ENCODE measurements around the gene NDP. TPM values are rescaled to one million over a fixed set of nuclear protein-coding genes. Genes with fewer than 3 reads are reported as not detected.

Gene NDP
- total RNA-seq (not detected), polyA plus RNA-seq (not detected), total RNA-seq (not detected)

DNA sequence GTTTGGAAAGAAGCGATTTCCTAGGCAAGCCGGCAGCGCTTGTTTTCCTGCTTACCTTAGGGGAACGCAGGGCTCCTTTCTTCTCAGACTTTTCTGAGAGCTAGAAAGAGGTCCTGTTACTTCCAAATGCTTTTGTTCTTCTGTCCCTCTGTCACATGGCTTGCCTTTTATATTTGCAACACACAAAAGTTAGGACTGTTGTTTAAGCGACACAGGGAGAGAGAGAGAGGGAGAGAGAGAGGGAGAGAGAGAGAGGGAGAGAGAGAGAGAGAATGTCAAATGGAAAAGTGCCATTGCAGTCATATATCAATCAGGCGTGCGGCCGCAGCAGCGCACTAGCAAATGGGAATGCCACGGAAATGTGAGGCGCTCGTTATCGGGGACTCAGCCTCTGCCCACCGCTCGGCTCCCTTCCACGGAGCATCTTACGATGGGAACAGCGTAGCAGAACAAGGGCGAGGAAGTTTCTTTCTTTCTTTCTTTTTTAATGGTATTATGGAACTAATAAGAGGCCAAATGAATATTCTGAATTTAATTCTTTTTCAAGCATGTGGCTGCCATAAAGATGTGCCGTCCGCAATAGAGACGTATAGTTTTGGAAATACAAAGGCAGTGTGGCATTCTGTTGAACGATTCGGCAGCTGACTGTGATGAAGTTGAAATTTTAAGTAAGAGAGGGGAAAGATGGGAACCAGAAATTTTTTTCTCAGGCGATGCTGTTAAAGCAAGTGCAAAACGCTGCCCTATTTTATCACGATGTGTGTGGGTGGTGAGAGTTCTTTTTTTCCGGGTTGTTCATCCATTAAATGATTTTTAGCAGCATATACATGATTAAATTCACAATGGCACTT lies at the start of gene NDP:
Gene NDP (minus strand): TSS at position 142 of the 851 bp plus-strand sequence. CDS start 14,745 bp downstream, outside the sequence.
- no peaks in the 10 kb centered on the region for H3K36me3 ChIP-seq (ENCODE audit: control insufficient read depth in 2 of 3, insufficient read depth in 3 of 3, low read length in 3 of 3)
- POLR2A ChIA-PET = interaction anchor here (0.6 kb wide), 1 partner anchor 402 kb away, joined by 3 read pairs; no protein-coding TSS in a partner anchor
- Mint-ChIP-seq H3K27ac (no peak within 1 kb of the TSS), H3K36me3 (peaks cover 0 to 4% (median 0%) of the 10 kb centered on the region in 5 donors), H3K4me1 (peaks cover 0 to 11% (median 9%) of the 10 kb centered on the region in 7 donors), H3K27me3 (peaks cover 10 to 31% (median 20%) of the 10 kb centered on the region in 5 donors), H3K9me3 (peaks cover 0 to 1% (median 0%) of the 10 kb centered on the region in 11 donors), H3K4me3 (peak within 1 kb of the TSS; percentile 58 to 83 (median 76))
- no peaks in the 10 kb centered on the region for H3K27me3 ChIP-seq (ENCODE audit: control insufficient read depth in 2 of 2, insufficient read depth in 2 of 2, low read length in 2 of 2)
- intact Hi-C loops (cut with micrococcal nuclease) = no loop called here
- H3K4me3 ChIP-seq (ENCODE audit: low read length) = peak within 1 kb of the TSS; percentile 17
- ATAC-seq = no peak
- H3K4me1 ChIP-seq (ENCODE audit: control insufficient read depth in 2 of 2, insufficient read depth in 2 of 2, low read length in 2 of 2) = no peaks in the 10 kb centered on the region
- CTCF ChIA-PET = no interaction called here
- no peak for DNase-seq
- no peak within 1 kb of the TSS for H3K27ac ChIP-seq (ENCODE audit: low read depth, low read length)
- H3K9me3 ChIP-seq (ENCODE audit: control insufficient read depth in 2 of 3, low read length in 3 of 3) = no peaks in the 10 kb centered on the region

DNA sequence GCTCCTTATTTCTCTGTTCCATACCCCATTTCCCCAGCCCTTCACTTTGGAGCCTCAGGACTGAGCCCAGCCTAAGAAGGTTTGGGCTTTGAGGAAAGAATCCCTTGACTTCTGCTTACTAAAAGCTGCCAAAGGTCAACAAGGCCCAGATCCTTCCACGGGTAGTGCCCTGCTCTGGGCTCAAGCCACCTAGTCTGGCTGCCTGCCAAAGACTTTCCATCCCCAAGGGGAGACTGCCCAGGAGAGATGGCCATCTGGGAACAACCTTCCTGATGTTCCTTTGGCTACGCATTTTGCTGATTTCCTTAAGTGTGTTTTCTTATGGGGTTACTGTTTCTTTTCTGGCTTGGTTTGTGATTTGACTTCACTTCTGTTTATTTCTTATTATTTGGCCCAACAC lies 49.8 kb upstream of the NDP start:
- H3K27me3 Mint-ChIP-seq = no peaks in the 10 kb centered on the region
- H3K9me3 Mint-ChIP-seq = peaks cover 0 to 3% (median 0%) of the 10 kb centered on the region in 11 donors
- POLR2A ChIA-PET = no interaction called here
- H3K4me1 Mint-ChIP-seq = peaks cover 0 to 4% (median 0%) of the 10 kb centered on the region in 7 donors
- no peak overlapping the region for H3K4me3 Mint-ChIP-seq
- ATAC-seq = no peak
- no peaks in the 10 kb centered on the region for H3K27me3 ChIP-seq (ENCODE audit: control insufficient read depth in 2 of 2, insufficient read depth in 2 of 2, low read length in 2 of 2)
- H3K36me3 ChIP-seq (ENCODE audit: control insufficient read depth in 2 of 3, insufficient read depth in 3 of 3, low read length in 3 of 3) = no peaks in the 10 kb centered on the region
- CTCF ChIA-PET = no interaction called here
- H3K27ac ChIP-seq (ENCODE audit: low read depth, low read length) = no peak overlapping the region
- H3K27ac Mint-ChIP-seq = no peak overlapping the region
- intact Hi-C loops (cut with micrococcal nuclease) = no loop called here
- H3K4me3 ChIP-seq (ENCODE audit: low read length) = no peak overlapping the region
- H3K9me3 ChIP-seq (ENCODE audit: control insufficient read depth in 2 of 3, low read length in 3 of 3) = no peaks in the 10 kb centered on the region
- no peaks in the 10 kb centered on the region for H3K4me1 ChIP-seq (ENCODE audit: control insufficient read depth in 2 of 2, insufficient read depth in 2 of 2, low read length in 2 of 2)
- H3K36me3 Mint-ChIP-seq = no peaks in the 10 kb centered on the region
- no peak for DNase-seq

GRCh38 chrX:44020693-44021092 lies 47.5 kb upstream of the NDP start:
- Mint-ChIP-seq H3K27ac (no peak overlapping the region), H3K9me3 (no peaks in the 10 kb centered on the region), H3K4me1 (peaks cover 0 to 4% (median 0%) of the 10 kb centered on the region in 7 donors), H3K36me3 (no peaks in the 10 kb centered on the region), H3K27me3 (no peaks in the 10 kb centered on the region), H3K4me3 (no peak overlapping the region)
- Histone ChIP-seq H3K4me3 (ENCODE audit: low read length) (no peak overlapping the region), H3K9me3 (ENCODE audit: control insufficient read depth in 2 of 3, low read length in 3 of 3) (no peaks in the 10 kb centered on the region), H3K4me1 (ENCODE audit: control insufficient read depth in 2 of 2, insufficient read depth in 2 of 2, low read length in 2 of 2) (no peaks in the 10 kb centered on the region), H3K36me3 (ENCODE audit: control insufficient read depth in 2 of 3, insufficient read depth in 3 of 3, low read length in 3 of 3) (no peaks in the 10 kb centered on the region), H3K27me3 (ENCODE audit: control insufficient read depth in 2 of 2, insufficient read depth in 2 of 2, low read length in 2 of 2) (no peaks in the 10 kb centered on the region), H3K27ac (ENCODE audit: low read depth, low read length) (no peak overlapping the region)
- POLR2A ChIA-PET = no interaction called here
- intact Hi-C loops (cut with micrococcal nuclease) = no loop called here
- CTCF ChIA-PET = no interaction called here
- ATAC-seq (no peak), DNase-seq (no peak)

DNA sequence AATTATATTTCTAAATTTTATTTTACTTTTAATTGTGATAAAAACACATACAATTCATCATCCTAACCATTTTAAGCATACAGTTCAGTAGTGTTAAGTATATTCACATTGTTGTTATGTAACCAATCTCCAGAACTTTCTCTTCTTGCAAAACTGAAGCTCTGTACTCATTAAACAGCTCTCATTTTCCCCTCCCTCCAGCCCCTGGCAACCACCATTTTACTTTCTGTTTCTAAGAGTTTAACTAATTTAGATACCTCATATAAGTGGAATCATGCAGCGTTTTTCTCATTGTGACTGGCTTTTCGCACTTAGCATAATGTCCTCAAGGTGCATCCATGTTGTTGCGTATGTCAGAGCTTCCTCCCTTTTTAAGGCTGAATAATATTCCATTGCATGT lies 46.7 kb upstream of the NDP start:
- intact Hi-C loops (cut with micrococcal nuclease) = no loop called here
- Mint-ChIP-seq H3K4me1 (peaks cover 0 to 4% (median 0%) of the 10 kb centered on the region in 7 donors), H3K27ac (no peak overlapping the region), H3K9me3 (no peaks in the 10 kb centered on the region), H3K4me3 (no peak overlapping the region), H3K27me3 (no peaks in the 10 kb centered on the region), H3K36me3 (no peaks in the 10 kb centered on the region)
- ATAC-seq (no peak), DNase-seq (no peak)
- Histone ChIP-seq H3K27ac (ENCODE audit: low read depth, low read length) (no peak overlapping the region), H3K4me1 (ENCODE audit: control insufficient read depth in 2 of 2, insufficient read depth in 2 of 2, low read length in 2 of 2) (no peaks in the 10 kb centered on the region), H3K27me3 (ENCODE audit: control insufficient read depth in 2 of 2, insufficient read depth in 2 of 2, low read length in 2 of 2) (no peaks in the 10 kb centered on the region), H3K9me3 (ENCODE audit: control insufficient read depth in 2 of 3, low read length in 3 of 3) (no peaks in the 10 kb centered on the region), H3K4me3 (ENCODE audit: low read length) (no peak overlapping the region), H3K36me3 (ENCODE audit: control insufficient read depth in 2 of 3, insufficient read depth in 3 of 3, low read length in 3 of 3) (no peaks in the 10 kb centered on the region)
- POLR2A ChIA-PET = no interaction called here
- CTCF ChIA-PET = no interaction called here

DNA sequence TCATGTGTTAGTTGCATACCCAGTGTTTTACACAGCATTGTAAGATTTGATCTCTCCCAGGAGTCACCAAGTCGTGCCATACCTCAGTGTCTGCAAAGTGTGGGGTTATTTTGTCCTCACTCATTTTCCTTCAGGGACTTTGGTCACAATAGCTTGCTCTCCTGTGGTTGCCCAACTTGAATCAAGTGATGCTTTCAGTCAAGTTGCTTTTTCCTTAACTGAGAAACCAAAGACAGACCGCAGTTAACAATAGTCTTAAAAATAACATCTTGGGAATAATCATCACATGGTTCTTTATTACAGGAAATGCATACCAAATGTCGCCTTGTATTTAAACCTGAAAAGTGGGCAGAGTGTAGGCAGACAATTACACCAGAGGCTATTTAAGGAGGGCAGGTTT lies 44.5 kb upstream of the NDP start:
- CTCF ChIA-PET = no interaction called here
- intact Hi-C loops (cut with micrococcal nuclease) = no loop called here
- peaks cover 0 to 7% (median 3%) of the 10 kb centered on the region in 7 donors for H3K4me1 Mint-ChIP-seq

GRCh38 chrX:44016906-44017305 lies 43.7 kb upstream of the NDP start:
- ChIA-PET CTCF (no interaction called here), POLR2A (no interaction called here)
- H3K4me3 Mint-ChIP-seq = no peak overlapping the region
- Histone ChIP-seq H3K4me3 (ENCODE audit: low read length) (no peak overlapping the region), H3K4me1 (ENCODE audit: control insufficient read depth in 2 of 2, insufficient read depth in 2 of 2, low read length in 2 of 2) (peaks cover 0 to 4% of the 10 kb centered on the region in 2 donors), H3K27me3 (ENCODE audit: control insufficient read depth in 2 of 2, insufficient read depth in 2 of 2, low read length in 2 of 2) (no peaks in the 10 kb centered on the region), H3K27ac (ENCODE audit: low read depth, low read length) (no peak overlapping the region), H3K36me3 (ENCODE audit: control insufficient read depth in 2 of 3, insufficient read depth in 3 of 3, low read length in 3 of 3) (no peaks in the 10 kb centered on the region), H3K9me3 (ENCODE audit: control insufficient read depth in 2 of 3, low read length in 3 of 3) (no peaks in the 10 kb centered on the region)
- intact Hi-C loops (cut with micrococcal nuclease) = no loop called here
- no peak overlapping the region for H3K27ac Mint-ChIP-seq
- no peaks in the 10 kb centered on the region for H3K36me3 Mint-ChIP-seq
- DNase-seq (no peak), ATAC-seq (no peak)
- H3K27me3 Mint-ChIP-seq = no peaks in the 10 kb centered on the region
- peaks cover 0 to 10% (median 8%) of the 10 kb centered on the region in 7 donors for H3K4me1 Mint-ChIP-seq
- peaks cover 0 to 2% (median 0%) of the 10 kb centered on the region in 11 donors for H3K9me3 Mint-ChIP-seq

More for the DNA sequence above, 44.5 kb upstream of the NDP start:
- peaks cover 0 to 3% of the 10 kb centered on the region in 2 donors for H3K4me1 ChIP-seq (ENCODE audit: control insufficient read depth in 2 of 2, insufficient read depth in 2 of 2, low read length in 2 of 2)
- no peak overlapping the region for H3K4me3 Mint-ChIP-seq
- no peaks in the 10 kb centered on the region for H3K27me3 Mint-ChIP-seq
- peaks cover 0 to 2% (median 0%) of the 10 kb centered on the region in 11 donors for H3K9me3 Mint-ChIP-seq
- H3K27me3 ChIP-seq (ENCODE audit: control insufficient read depth in 2 of 2, insufficient read depth in 2 of 2, low read length in 2 of 2) = no peaks in the 10 kb centered on the region
- DNase-seq (no peak), ATAC-seq (no peak)
- no peak overlapping the region for H3K4me3 ChIP-seq (ENCODE audit: low read length)
- POLR2A ChIA-PET = no interaction called here
- H3K27ac ChIP-seq (ENCODE audit: low read depth, low read length) = no peak overlapping the region
- no peaks in the 10 kb centered on the region for H3K9me3 ChIP-seq (ENCODE audit: control insufficient read depth in 2 of 3, low read length in 3 of 3)
- H3K36me3 Mint-ChIP-seq = no peaks in the 10 kb centered on the region
- H3K36me3 ChIP-seq (ENCODE audit: control insufficient read depth in 2 of 3, insufficient read depth in 3 of 3, low read length in 3 of 3) = no peaks in the 10 kb centered on the region
- H3K27ac Mint-ChIP-seq = no peak overlapping the region

Data from naive thymus-derived CD4-positive, alpha-beta T cell (primary cell).